ENCODE results near the gene OCSTAMP.

DNA sequence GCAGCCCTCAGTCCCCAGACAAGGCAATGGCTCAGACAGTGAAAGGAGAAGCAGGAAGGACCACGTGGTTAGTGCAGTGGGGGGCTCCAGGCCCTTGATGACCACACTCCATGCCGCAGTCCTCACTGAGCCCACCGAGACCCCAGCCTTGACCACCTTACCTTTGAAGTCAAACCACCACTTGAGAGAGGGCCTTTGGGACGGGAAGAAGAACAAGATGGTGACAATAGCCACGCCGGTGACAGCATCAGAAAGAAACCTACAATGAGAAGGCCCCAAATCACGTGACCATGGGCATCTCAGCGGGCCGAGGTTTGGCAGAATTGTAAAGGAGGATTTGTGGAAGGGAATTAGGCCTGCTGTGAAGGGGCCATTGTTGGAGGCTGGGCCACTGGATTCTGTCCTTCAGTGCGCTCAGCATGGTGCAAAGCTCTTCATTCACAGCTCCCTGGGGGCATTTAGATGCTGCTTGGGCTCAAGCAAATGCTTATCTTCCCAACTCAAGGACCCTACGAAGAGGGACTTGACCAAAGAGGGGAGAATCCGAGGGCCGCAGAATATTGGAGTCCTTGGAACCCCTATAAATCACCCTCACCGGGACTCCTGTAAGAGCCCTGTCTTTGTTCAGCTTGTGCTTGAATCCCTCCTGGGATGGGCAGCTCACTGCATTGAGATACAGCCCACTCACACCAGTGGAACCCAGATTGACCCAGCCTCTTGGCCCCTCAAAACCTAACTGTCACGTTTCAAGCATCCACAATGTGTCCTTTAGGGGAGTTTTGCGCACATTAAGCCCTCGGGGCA, 33.2 kb upstream of the OCSTAMP start:
- TF ChIP-seq, protein P1, sequence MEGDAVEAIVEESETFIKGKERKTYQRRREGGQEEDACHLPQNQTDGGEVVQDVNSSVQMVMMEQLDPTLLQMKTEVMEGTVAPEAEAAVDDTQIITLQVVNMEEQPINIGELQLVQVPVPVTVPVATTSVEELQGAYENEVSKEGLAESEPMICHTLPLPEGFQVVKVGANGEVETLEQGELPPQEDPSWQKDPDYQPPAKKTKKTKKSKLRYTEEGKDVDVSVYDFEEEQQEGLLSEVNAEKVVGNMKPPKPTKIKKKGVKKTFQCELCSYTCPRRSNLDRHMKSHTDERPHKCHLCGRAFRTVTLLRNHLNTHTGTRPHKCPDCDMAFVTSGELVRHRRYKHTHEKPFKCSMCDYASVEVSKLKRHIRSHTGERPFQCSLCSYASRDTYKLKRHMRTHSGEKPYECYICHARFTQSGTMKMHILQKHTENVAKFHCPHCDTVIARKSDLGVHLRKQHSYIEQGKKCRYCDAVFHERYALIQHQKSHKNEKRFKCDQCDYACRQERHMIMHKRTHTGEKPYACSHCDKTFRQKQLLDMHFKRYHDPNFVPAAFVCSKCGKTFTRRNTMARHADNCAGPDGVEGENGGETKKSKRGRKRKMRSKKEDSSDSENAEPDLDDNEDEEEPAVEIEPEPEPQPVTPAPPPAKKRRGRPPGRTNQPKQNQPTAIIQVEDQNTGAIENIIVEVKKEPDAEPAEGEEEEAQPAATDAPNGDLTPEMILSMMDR (IDR thresholded peaks at IDR 0.05): no peak
- TF ChIP-seq POLR2A (IDR thresholded peaks at IDR 0.05) (no peak), EP300 (IDR thresholded peaks at IDR 0.05) (no peak)
